NCI-H524 (cell line): ENCODE results near the gene NRROS.

Experiments used
- DNase-seq, 2 experiments: peaks; one replicate each; lab custom pipeline; 2025; lab: John Stamatoyannopoulos, UW

NRROS gene

DNA sequence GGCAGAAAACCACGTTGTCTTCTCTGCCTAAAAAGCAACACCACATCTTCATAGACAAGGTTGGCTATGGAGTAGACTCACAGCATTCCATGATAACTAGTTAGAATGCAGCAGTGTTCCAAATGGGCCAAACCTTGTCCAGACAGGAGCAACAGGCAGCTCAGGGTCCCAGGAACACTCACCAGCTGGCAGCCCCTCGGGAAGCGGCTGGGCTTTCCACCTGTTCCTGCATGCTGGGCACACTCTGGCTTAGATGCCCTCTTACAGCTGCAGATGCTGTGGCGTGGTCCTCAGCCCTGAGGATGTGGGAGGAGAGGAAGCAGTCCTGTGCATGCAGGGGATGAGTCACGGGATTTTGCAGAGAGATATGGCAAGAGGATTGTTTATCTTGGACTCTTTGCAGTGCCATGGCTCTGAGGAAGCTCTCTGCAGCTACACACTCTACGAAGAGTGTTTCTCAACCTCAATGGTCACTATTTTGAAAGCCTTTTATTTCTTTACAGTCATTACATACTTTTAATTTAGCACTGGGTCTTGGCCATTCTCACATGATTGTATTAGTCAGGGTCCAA is 11.3 kb downstream of the NRROS start:
- DNase-seq = peak; percentile 28 to 82

DNA sequence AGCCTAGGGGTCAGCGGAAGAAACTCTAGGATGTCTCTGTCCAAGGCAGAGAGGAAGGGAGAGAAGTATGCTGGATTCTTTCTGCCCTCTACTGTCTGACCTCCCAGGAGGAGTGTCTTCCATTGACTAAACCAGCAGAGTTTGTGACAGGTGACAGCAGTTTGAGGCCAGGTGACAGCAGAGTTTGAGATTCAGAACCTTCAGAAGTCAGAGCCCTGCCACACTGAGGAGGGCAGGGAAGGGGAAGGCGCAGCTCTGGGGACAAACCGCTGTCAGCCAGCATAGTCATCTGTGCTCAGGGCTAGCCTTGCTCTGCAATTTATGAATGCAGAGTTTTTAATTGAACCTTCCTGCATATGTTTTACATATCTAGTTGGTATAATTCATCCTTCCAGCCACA is 12.3 kb downstream of the NRROS start:
- DNase-seq = no peak

DNA sequence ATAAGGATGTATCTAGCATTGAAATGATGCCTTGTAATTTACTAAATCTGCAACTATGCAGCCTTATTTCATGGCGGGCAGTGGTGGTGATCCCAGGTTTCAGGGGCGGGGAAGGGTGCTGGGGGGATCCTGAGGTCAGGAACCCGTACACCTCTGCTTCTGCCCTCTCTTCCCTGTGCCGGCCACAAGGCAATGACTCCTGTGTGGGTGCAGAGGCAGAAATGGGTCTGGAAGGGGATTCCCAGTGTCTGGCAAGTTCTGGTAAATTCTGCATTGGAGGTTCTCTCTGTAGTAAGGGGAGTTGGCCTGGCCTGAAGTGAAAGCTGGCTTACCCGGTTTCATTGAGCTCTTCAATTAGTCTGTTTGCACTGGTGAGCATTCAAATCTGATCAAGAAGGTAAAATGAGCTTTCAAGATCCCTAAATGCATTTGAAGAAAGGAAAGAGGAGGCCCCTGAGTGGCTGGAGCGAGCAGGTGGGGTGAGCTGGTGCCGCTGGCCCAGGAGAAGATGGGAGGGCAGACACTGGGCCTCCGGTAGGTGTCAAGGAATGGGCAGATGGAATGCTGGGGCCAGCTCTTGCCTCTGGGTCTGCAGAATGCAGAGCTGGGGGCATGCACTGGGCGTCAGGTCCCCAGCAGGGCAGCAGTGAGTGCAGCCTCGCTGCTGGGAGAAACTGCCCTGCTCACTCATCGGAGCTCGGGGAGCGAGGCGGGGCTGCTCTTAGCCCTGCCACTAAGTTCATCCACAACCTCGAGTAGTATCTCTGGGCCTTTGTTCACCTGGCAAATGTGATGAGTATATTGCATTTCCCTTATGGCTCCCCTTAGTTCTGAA is 13.7 kb downstream of the NRROS start:
- no peak for DNase-seq

DNA sequence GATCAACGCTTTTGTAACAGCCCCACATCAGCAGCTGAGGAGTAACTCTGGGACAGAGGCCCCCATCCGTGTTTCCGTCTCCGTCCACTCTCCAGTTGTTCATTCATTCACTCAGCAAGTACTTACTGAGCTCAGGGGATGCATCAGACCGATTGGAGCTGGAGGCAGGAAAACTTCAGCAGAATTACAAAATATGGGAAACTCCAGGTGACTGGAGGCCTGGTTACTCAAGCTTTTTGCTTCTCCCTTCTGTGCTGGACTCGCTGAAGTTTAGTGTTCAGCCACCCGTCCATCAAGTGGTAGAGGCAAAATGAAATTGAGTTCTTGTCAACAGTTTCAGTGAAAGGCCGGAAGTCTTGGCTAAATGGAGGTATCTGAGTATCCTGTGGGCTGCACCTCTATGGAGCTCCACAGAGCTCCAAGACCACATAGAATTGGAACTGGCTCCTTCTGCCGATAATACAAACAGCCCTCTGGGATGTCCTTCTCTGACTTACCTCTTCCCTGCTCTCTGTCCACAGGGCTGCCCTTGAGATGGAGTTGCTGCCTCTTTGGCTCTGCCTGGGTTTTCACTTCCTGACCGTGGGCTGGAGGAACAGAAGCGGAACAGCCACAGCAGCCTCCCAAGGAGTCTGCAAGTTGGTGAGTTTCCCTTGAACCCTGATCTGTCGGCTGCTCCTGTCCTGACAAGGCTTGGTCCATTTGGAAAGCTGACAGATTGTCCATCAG is 14.7 kb downstream of the NRROS start:
- no peak for DNase-seq

DNA sequence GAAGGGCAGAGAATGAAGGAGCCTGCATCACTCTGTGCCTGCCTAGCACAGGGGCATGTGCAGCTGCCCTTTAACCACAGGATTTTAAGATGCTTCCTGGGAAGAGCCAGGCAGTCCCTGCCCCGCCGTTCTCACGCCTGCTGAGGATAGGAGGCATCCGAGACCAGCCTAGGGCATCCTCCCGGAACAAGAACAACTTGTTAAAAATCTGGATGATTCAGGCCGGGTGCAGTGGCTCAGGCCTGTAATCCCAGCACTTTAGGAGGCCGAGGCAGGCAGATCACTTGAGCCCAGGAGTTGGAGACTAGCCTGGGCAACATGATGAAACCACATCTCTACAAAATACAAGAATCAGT is 15.2 kb downstream of the NRROS start:
- DNase-seq = no peak

DNA sequence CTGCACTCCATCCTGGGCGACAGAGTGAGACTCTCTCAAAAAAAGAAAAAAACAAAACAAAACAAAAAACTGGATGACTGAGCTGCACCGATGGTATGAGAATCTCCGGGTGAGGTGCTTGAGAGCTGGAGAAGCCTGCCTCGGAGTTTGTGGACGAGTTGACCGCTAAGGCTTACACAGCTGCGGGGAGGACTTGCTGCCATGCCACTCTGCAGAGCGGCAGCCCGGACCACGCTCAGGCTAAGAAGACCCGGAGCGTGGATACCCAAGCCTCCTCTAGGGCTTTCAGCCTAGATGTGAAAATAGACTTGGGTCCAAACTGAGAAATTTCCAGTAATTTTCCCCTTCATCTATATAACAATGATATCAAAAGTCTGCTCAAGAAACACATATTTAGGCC is 16.0 kb downstream of the NRROS start:
- DNase-seq = no peak

DNA sequence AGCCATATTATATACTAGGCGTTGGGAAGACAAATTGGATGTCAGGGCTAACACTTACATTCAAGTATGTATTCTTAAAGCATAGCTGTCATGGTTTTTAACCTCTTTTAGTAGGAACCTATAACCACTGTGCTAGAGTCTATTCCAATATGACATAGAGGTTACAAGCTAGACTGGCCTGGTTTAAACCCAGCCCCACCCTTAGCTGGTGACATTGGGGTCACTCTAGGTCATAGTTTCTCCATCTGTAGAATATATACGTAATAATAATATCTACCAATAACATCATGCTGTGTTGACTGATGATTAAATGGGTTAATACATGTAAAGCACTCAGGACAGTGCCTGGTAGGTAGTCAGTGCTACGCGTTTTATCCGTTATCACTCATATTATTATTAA is 16.7 kb downstream of the NRROS start:
- DNase-seq = no peak

DNA sequence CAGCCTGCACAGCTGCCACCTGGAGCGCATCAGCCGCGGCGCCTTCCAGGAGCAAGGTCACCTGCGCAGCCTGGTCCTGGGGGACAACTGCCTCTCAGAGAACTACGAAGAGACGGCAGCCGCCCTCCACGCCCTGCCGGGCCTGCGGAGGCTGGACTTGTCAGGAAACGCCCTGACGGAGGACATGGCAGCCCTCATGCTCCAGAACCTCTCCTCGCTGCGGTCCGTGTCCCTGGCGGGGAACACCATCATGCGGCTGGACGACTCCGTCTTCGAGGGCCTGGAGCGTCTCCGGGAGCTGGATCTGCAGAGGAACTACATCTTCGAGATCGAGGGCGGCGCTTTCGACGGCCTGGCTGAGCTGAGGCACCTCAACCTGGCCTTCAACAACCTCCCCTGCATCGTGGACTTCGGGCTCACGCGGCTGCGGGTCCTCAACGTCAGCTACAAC is 20.4 kb downstream of the NRROS start:
- no peak for DNase-seq

DNA sequence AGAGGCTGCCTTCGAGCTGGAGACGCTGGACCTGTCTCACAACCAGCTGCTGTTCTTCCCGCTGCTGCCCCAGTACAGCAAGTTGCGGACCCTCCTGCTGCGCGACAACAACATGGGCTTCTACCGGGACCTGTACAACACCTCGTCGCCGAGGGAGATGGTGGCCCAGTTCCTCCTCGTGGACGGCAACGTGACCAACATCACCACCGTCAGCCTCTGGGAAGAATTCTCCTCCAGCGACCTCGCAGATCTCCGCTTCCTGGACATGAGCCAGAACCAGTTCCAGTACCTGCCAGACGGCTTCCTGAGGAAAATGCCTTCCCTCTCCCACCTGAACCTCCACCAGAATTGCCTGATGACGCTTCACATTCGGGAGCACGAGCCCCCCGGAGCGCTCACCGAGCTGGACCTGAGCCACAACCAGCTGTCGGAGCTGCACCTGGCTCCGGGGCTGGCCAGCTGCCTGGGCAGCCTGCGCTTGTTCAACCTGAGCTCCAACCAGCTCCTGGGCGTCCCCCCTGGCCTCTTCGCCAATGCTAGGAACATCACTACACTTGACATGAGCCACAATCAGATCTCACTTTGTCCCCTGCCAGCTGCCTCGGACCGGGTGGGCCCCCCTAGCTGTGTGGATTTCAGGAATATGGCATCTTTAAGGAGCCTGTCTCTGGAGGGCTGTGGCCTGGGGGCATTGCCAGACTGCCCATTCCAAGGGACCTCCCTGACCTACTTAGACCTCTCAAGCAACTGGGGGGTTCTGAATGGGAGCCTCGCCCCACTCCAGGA is 21.1 kb downstream of the NRROS start:
- DNase-seq = no peak

DNA sequence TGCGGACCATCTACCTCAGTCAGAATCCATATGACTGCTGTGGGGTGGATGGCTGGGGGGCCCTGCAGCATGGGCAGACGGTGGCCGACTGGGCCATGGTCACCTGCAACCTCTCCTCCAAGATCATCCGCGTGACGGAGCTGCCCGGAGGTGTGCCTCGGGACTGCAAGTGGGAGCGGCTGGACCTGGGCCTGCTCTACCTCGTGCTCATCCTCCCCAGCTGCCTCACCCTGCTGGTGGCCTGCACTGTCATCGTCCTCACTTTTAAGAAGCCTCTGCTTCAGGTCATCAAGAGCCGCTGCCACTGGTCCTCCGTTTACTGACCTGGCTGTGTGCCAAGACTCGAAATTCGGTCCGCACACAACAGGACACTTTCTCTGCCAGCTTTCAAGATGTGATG is 21.9 kb downstream of the NRROS start:
- DNase-seq = no peak

DNA sequence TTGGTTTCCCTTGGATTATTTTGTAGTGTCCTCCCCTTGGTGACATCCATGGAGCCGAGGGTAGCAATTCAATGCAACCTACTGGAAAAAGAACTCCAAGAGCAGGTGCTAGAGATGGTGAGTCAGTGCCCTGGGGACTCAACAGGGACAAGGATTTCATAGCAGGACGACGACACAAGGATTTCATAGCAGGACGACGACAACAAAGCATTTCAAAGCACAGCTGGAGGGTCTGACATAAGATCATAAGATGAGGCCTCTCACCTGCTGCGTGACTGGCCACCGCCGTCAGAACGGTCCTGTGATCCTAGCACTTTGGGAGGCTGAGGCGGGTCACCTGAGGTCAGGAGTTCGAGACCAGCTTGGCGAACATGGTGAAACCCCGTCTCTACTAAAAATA is 22.5 kb downstream of the NRROS start:
- DNase-seq = no peak

DNA sequence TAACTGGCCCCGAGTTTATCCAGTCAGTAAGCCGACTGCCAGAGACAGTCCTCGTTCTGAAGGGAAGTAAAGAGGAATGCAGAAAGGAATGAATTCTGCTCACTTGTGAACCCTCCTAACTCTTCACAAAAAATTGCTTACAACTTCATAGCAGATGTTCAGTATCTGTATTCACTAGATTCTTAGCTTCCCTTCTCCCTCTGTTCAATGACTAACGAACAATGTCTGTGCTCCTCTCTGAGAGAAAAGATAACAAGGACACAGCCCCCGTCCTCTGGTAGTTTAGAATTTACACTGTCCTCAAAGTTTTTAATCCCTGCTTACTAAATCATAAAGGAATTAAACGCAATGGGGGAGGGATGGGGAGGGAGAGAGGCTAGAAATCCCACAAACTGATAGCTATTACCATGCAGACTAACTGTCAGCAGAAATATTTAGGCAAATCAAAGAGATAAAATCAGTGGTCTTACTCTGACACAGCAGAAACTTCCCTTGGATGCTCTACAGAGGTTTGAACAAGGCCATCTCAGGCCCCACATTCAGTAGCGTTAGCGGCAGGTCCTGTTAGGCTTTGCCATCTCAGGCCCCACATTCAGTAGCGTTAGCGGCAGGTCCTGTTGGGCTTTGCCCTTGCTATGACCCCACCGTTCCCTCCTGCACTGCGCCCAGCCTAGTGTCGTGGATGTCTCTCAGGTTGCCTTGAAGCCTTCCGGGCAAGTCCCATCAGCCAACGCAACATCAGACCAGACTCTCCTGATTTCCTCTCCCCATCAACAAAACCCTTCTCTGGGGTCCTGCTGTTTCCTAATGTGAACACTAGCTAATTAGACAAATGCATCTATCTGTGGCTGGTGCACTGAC is 23.4 kb downstream of the NRROS start:
- DNase-seq = no peak

DNA sequence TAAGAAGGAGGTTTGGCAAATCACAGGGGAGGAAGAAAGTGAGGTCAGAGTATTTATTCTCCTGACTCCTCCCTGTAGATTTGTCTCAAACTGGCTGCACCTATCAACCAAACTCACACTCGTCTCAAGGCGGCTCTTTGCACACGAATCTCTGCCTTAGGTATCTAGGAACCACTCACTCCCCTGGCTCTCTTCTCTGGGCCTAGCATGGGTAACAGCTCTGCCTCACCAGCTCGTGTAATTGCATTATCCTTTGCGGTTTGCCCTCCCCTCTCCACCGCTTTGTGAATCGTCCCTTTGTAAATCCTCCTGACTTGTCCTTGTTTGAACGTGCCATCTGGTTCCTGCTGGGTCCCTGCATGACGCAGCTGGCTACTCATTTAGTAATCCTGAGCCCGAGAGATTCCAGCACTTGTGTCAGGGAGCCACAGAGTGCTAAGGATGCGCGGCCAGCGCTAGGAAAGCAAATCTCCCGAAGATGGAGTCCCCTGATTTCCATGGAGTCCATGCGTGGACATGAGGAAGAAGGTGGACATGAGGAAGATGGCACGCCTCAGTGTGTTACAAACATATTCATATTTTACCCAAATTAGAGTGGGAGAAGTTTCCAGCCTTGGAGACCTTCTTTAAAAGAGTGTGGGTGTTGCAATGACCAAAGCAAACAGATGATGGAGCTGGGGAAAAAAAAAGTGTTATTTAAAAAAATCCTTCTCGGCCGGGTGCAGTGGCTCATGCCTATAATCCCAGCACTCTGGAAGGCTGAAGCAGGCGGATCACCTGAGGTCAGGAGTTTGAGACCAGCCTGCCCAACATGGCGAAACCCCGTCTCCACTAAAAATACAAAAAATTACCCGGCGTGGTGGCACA is 26.7 kb downstream of the NRROS start:
- peak; percentile 99 for DNase-seq

DNA sequence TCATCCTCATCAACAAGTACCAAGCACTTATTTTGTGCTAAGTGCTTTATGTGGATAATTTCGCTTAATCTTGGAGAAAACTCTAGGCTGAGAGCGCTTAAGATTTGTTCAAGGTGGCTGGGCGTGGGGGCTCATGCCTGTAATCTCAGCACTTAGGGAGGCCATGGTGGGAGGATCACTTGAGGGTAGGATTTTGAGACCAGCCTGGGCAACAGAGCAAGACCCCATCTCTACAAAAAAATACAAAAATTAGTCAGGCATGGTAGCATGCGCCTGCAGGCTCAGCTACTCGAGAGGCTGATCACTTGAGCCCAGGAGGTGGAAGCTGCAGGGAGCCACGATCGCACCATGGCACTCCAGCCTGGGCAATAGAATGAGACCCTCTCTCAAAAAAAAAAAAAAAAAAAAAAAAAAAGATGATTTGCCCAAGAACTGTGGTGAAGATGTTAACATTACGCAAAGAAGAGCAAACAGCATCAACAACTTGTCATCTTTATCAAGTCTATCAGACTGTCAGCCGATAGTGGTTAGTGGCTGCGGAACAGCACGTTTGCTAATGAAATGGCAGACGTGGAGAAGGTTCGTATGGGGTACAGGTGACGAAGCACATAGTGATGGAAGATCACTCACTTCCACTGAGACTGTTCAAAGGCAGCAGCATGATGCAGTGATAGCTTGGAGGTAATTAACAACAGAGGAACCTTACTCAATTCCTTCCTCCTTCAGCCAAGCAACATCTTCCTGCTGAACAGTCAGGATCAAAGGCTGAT is 27.7 kb downstream of the NRROS start:
- no peak for DNase-seq

DNA sequence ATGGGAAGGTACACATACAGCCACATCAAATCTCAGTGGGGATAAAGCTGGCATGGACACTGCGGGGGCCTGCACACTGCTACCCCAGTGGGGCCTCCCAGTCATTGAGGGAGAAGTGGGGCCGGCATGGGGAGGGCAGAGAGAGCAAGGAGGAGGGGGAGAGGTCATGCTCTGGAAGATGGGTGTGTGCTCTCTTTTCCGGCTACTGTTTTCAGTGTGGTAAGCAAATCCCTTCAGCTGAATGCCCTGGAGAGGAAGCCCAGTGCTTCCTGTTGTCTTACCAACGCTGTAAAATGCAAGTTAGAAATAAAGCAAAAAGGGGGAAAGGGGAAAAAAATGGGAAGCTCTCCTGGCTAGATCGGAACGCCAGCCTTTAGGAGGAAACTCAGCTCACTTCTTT is 30.8 kb downstream of the NRROS start:
- DNase-seq = no peak

DNA sequence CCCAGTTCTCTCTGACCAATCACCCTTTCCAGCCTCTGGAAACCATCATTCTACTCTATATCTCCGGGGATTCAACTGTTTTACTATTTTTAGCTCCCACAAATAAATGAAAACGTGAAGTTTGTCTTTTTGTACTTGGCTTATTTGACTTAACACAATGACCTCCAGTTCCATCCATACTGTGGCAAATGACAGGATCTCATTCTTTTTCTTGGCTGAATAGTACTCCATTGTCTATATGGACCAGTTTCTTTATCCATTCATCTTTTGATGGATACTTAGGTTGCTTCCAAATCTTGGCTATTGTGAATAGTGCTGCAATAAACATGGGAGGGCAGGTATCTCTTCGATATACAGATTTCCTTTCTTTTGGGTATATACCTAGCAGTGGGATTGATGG is 34.1 kb downstream of the NRROS start:
- no peak for DNase-seq

DNA sequence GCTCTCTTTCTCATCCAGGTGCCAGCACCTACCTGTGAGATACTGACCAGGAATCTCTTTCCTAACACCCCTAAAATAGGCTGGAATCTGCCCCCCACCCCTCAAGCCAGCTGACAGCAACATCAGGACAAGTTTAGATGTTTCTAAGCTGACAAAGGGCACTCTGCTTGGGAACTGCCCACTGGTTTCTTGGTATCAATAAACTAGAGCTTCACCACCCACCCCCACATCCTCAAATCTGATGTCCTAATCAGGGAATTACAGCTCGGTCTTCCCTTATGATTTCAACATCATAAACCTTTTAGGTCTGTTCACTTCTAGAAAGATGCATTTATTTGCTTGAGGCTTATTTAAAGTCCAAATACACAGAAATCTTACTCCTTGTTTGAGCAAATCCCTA is 37.9 kb downstream of the NRROS start:
- DNase-seq = no peak

DNA sequence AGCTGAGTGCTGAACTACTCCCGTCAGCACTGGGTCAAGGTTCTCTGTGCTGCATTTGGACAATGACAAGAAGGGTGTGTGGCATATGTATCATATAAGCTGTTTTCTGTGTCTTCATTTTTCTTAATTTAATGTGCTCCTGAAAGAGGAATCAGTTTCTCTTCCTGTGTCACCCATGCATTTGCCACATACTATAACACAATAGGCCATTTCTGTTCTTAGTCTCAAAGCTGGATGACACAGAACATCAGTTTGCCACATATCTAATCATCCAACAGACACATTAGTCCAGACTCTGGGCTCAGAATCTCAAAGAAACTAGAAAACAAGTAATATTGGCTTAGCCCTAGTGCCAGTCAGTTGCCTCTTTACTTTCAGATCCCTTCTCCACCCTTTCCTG is 38.4 kb downstream of the NRROS start:
- DNase-seq = no peak

DNA sequence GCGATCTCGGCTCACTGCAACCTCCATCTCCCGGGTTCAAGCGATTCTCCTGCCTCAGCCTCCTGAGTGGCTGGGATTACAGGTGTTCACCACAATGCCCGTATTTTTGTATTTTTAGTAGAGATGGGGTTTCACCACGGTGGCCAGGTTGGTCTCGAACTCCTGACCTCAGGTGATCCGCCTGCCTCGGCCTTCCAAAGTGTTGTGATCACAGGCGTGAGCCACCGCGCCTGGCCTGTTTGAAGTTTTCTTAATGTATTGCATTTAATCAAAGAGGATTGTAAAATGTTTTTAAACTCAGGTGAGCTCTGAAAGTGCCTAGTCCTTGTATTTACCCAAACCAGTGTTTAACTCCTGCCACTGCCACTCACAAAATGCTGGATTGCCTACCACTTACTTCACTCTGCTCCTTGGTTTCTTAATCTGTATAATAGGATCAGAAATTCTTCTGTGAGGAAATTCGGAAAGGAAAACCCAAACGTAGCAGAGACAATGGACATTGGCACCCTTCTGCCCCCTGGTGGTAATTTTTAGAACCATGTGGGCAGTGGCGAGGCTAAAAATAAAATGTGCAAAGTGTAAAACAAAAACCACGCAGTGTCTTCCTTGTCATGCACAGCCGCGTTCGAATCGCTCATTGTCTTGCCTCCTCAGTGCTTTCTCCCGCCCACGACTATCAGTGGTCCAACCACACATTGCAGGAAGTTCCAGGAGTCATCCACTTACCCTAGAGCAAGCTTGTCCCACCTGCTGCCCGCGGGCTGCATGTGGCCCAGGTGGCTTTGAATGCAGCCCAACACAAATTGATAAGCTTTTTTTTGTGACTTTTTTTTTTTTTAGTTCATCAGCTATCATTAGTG is 45.3 kb downstream of the NRROS start:
- DNase-seq = peak; percentile 26 to 65
